Lung (tissue), 12 donors: ENCODE measurements around the gene FAM9C. TPM values are rescaled to one million over a fixed set of nuclear protein-coding genes. Genes with fewer than 3 reads are reported as not detected.

Experiments used
- ATAC-seq: fragments of 200-7000 bp; cut with Tn5 transposase; one replicate; pipeline ENCODE4 v1.9.1; 2020; ENCODE audit warnings: moderate number of reproducible peaks; ENCODE audit not compliant: insufficient read depth, low FRiP score
- DNase-seq, 3 donors: peaks; one replicate each; pipeline ENCODE4 v3.0.0-alpha.2; 2013 to 2017
- H3K27ac ChIP-seq, 2 donors: one replicate each; pipeline ENCODE4 v1.5.1; 2013; ENCODE audit warnings: mild to moderate bottlenecking in 2 of 2, moderate library complexity in 2 of 2, control low read depth in 1 of 2, inconsistent platforms in 1 of 2, low read depth in 1 of 2, low read length in 1 of 2
- H3K27me3 ChIP-seq, 3 donors: one replicate each; pipeline ENCODE4 v1.5.1; 2013; ENCODE audit warnings: low read length in 2 of 3; ENCODE audit not compliant: control insufficient read depth in 3 of 3, insufficient read depth in 3 of 3
- H3K36me3 ChIP-seq, 4 donors: one replicate each; pipeline ENCODE4 v1.5.1; 2013; ENCODE audit warnings: low read length in 4 of 4, mild to moderate bottlenecking in 1 of 4, moderate library complexity in 1 of 4; ENCODE audit not compliant: control insufficient read depth in 4 of 4, insufficient read depth in 4 of 4
- H3K4me1 ChIP-seq, 5 donors: one replicate each; pipeline ENCODE4 v1.5.1; 2013; ENCODE audit warnings: low read length in 5 of 5, mild to moderate bottlenecking in 2 of 5, moderate library complexity in 1 of 5; ENCODE audit not compliant: control insufficient read depth in 5 of 5, insufficient read depth in 5 of 5
- H3K4me3 ChIP-seq: one replicate; pipeline ENCODE4 v1.5.1; 2013; ENCODE audit warnings: mild to moderate bottlenecking, control low read depth, moderate library complexity
- H3K9ac ChIP-seq, 2 donors: one replicate each; pipeline ENCODE4 v1.5.1; 2013; ENCODE audit warnings: low read length in 2 of 2, control low read depth in 1 of 2; ENCODE audit not compliant: insufficient read depth in 1 of 2
- H3K9me3 ChIP-seq, 4 donors: one replicate each; pipeline ENCODE4 v1.5.1; 2013; ENCODE audit warnings: low read length in 3 of 4, mild to moderate bottlenecking in 1 of 4, moderate library complexity in 1 of 4; ENCODE audit not compliant: control insufficient read depth in 4 of 4, insufficient read depth in 3 of 4
- WGBS, 2 donors: extraction: QIAGEN DNeasy Blood & Tissue Kit; methylation state at CpG; one replicate each; pipeline ENCODE4 v1.1.7; 2013; 5-methylcytosine and 5-hydroxymethylcytosine counted together
- polyA plus RNA-seq, 2 donors: library from polyadenylated mRNA; stranded (reverse); fragments of 200-250 nt; gene quantifications; one replicate each; pipeline ENCODE4 v1.2.1, GENCODE V29; 2013
- total RNA-seq, 2 donors: library from RNA; depleted of rRNA in 1 of 2; stranded (reverse); fragments of >200 nt in 1 of 2; gene quantifications; one replicate each; pipeline ENCODE4 v1.2.1, GENCODE V29; 2014 to 2021
- TF ChIP-seq, protein P1 (sequence below): IDR thresholded peaks from 2 replicates; pipeline ENCODE4 v1.5.1; 2012; ENCODE audit warnings: mild to moderate bottlenecking; ENCODE audit errors: control extremely low read depth, extremely low read depth
- donor health status: control.
- donor health status: control.
- donor health status: Bipolar disorder and iron deficiency.
- donor health status: healthy.
- donor health status: DM: yes; HTN: yes; CAD: no.

Gene FAM9C
- total and polyA plus RNA-seq, 4 donors, result 0.01 to 0.28 (median 0.09) TPM; not detected in 1

DNA sequence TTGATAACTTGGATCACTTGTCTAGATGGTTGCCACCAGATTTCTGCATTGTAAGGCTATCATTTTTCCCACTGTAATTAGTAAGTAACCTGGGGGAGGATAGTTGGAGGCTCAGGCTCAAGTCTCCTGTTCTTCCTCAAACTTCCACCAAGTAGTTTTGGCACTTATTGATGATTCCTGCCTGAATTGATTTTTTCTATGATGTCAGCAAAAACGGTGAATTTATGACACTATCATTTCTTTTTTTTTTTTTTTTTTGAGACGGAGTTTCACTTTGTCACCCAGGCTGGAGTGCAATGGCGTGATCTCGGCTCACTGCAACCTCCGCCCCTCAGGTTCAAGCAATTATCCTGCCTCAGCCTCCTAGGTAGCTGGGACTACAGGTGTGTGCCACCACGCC is 57.1 kb downstream of the FAM9C start:
- Histone ChIP-seq H3K4me1 (peaks cover 0 to 2% (median 0%) of the 10 kb centered on the region in 5 donors), H3K4me3 (no peak overlapping the region), H3K9ac (no peak overlapping the region), H3K9me3 (no peaks in the 10 kb centered on the region), H3K27me3 (peaks cover 2 to 14% (median 13%) of the 10 kb centered on the region in 3 donors), H3K27ac (no peak overlapping the region), H3K36me3 (no peaks in the 10 kb centered on the region)
- WGBS, 2 donors, result 83 to 97% methylated on average over 6 of the region's 6 CpGs
- no peak for DNase-seq
- TF ChIP-seq, protein P1, sequence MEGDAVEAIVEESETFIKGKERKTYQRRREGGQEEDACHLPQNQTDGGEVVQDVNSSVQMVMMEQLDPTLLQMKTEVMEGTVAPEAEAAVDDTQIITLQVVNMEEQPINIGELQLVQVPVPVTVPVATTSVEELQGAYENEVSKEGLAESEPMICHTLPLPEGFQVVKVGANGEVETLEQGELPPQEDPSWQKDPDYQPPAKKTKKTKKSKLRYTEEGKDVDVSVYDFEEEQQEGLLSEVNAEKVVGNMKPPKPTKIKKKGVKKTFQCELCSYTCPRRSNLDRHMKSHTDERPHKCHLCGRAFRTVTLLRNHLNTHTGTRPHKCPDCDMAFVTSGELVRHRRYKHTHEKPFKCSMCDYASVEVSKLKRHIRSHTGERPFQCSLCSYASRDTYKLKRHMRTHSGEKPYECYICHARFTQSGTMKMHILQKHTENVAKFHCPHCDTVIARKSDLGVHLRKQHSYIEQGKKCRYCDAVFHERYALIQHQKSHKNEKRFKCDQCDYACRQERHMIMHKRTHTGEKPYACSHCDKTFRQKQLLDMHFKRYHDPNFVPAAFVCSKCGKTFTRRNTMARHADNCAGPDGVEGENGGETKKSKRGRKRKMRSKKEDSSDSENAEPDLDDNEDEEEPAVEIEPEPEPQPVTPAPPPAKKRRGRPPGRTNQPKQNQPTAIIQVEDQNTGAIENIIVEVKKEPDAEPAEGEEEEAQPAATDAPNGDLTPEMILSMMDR, result no peak
- ATAC-seq, result no peak

DNA sequence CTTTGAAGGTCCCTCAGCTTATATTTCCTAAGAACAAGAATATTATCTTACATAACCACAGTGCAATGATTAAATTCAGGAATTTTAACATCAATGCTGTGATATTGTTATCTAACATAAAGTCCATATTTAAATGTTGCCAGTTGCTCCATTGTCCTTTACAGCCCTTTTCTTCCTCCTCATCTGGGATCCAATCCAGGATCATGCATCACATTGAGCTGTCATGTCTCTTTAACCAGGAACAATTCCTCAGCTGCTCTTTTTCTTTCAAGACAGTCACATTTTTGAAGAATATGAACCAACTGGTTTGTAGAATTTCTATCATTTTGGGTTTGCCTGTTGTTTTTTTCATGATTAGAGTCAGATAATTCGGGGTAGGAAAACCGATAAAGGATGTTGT is 57.5 kb downstream of the FAM9C start:
- Histone ChIP-seq H3K4me1 (peaks cover 0 to 2% (median 0%) of the 10 kb centered on the region in 5 donors), H3K9ac (no peak overlapping the region), H3K36me3 (no peaks in the 10 kb centered on the region), H3K4me3 (no peak overlapping the region), H3K9me3 (no peaks in the 10 kb centered on the region), H3K27ac (no peak overlapping the region), H3K27me3 (peaks cover 2 to 14% (median 13%) of the 10 kb centered on the region in 3 donors)
- DNase-seq (peak in 1 of 3 donors; percentile 34), ATAC-seq (no peak)
- TF ChIP-seq, protein P1, result no peak
- WGBS, 2 donors, result 71 to 90% methylated on average over 2 of the region's 2 CpGs

GRCh38 chrX:12986164-12986779 is 58.1 kb downstream of the FAM9C start:
- H3K4me3 ChIP-seq, result no peak overlapping the region
- no peaks in the 10 kb centered on the region for H3K36me3 ChIP-seq
- H3K9me3 ChIP-seq, result no peaks in the 10 kb centered on the region
- DNase-seq, result no peak
- no peak overlapping the region for H3K27ac ChIP-seq
- no peak overlapping the region for H3K9ac ChIP-seq
- WGBS, 2 donors, result 73 to 83% methylated on average over 4 of the region's 4 CpGs
- TF ChIP-seq, protein P1, result no peak
- peaks cover 2 to 13% (median 13%) of the 10 kb centered on the region in 3 donors for H3K27me3 ChIP-seq
- ATAC-seq, result no peak
- peaks cover 0 to 2% (median 0%) of the 10 kb centered on the region in 5 donors for H3K4me1 ChIP-seq

Other genes starting within 250 kb of the FAM9C start
- gene TLR7, start 177.5 kb downstream of the FAM9C start, total RNA-seq, result 1 to 10 TPM in 1 of 2 donors, under 1 TPM in 1; 0.74 to 3.5 TPM
- under 1 TPM; 0.26 to 0.87 TPM for gene TLR7, start 177.5 kb downstream of the FAM9C start, polyA plus RNA-seq
- gene TLR8, start 138.0 kb downstream of the FAM9C start, total RNA-seq, result 1 to 10 TPM; 5.2 to 6.6 TPM
- 10 to 100 TPM in 1 of 2 donors, under 1 TPM in 1; 0.91 to 27.1 TPM for gene TLR8, start 138.0 kb downstream of the FAM9C start, polyA plus RNA-seq
- 1,000 to 10,000 TPM; 4,686 to 8,614 TPM for gene TMSB4X, start 69.5 kb downstream of the FAM9C start, total RNA-seq
- gene TMSB4X, start 69.5 kb downstream of the FAM9C start, polyA plus RNA-seq, result 1,000 to 10,000 TPM; 7,790 to 9,527 TPM